Measurements from ENCODE around the gene PALM.

DNA sequence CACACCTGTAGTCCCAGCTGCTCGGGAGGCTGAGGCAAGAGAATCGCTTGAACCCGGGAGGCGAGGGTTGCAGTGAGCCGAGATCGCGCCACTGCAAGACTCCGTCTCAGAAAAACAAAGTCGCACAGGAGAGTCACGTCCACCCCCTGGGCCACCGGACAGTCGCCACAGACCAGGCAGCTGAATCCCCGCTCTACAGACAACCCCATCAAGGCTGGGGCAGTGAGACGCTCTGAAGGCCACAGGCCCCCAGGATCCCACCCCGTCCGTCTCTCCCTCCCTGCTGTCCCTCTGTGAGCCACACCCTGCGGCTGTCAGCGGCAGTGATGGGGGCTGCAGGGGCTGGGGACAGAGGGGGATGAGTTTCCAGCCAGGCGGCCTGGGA is 73.1 kb downstream of the PALM start:
- TF ChIP-seq, protein P1, sequence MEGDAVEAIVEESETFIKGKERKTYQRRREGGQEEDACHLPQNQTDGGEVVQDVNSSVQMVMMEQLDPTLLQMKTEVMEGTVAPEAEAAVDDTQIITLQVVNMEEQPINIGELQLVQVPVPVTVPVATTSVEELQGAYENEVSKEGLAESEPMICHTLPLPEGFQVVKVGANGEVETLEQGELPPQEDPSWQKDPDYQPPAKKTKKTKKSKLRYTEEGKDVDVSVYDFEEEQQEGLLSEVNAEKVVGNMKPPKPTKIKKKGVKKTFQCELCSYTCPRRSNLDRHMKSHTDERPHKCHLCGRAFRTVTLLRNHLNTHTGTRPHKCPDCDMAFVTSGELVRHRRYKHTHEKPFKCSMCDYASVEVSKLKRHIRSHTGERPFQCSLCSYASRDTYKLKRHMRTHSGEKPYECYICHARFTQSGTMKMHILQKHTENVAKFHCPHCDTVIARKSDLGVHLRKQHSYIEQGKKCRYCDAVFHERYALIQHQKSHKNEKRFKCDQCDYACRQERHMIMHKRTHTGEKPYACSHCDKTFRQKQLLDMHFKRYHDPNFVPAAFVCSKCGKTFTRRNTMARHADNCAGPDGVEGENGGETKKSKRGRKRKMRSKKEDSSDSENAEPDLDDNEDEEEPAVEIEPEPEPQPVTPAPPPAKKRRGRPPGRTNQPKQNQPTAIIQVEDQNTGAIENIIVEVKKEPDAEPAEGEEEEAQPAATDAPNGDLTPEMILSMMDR (IDR thresholded peaks at IDR 0.05; ENCODE audit: poor library complexity) = no peak
- no peak for TF ChIP-seq EZH2phosphoT487 (IDR thresholded peaks at IDR 0.05; ENCODE audit: low read depth, severe bottlenecking, unreplicated experiment)
